Calu3 (cell line): ENCODE results near the gene DHCR24. TPM values are rescaled to one million over a fixed set of nuclear protein-coding genes. Genes with fewer than 3 reads are reported as not detected.

Source experiments
- BruUV-seq: library from RNA; stranded (reverse); fragments of 400-500 nt; replicated peaks from 2 replicates; lab custom pipeline; 2021; lab: Mats Ljungman, UMichigan
- CTCF ChIA-PET: fragments of 300-600 bp; sonication (Branson Sonifier 250); formaldehyde crosslinking; loops from one replicate; lab custom pipeline; 2022; ENCODE audit warnings: antibody characterized with exemption; lab: Charles Lee
- DNase-seq: peaks from one replicate; pipeline ENCODE4 v3.0.0; 2022
- H3K27ac Mint-ChIP-seq: one replicate; pipeline ENCODE4 v1.8.0; 2022; ENCODE audit warnings: mixed read lengths; ENCODE audit not compliant: unreplicated experiment
- H3K27me3 Mint-ChIP-seq: one replicate; pipeline ENCODE4 v1.8.0; 2022; ENCODE audit warnings: mixed read lengths; ENCODE audit not compliant: unreplicated experiment
- H3K36me3 Mint-ChIP-seq: one replicate; pipeline ENCODE4 v1.8.0; 2022; ENCODE audit warnings: mild to moderate bottlenecking, moderate library complexity, mixed read lengths; ENCODE audit not compliant: insufficient read depth, unreplicated experiment
- H3K4me1 Mint-ChIP-seq: one replicate; pipeline ENCODE4 v1.8.0; 2022; ENCODE audit warnings: mild to moderate bottlenecking, low read depth, mixed read lengths; ENCODE audit not compliant: unreplicated experiment
- H3K4me3 Mint-ChIP-seq: one replicate; pipeline ENCODE4 v1.8.0; 2022; ENCODE audit warnings: mild to moderate bottlenecking, low read depth, moderate library complexity, mixed read lengths; ENCODE audit not compliant: unreplicated experiment
- H3K9me3 Mint-ChIP-seq: one replicate; pipeline ENCODE4 v1.8.0; 2022; ENCODE audit warnings: low read depth, mixed read lengths; ENCODE audit not compliant: unreplicated experiment
- CTCF ChIP-seq: fragments of 200-600 bp; IDR thresholded peaks from one replicate; pipeline ENCODE4 v1.8.0; 2022; ENCODE audit warnings: antibody characterized with exemption; ENCODE audit not compliant: unreplicated experiment
- intact Hi-C: fragments of 100-400 bp; cut with micrococcal nuclease; formaldehyde crosslinking; loops from one replicate; pipeline ENCODE4 v1.10.0; 2022; ENCODE audit not compliant: unreplicated experiment
- total RNA-seq: library from RNA; stranded (reverse); gene quantifications from 2 replicates; pipeline ENCODE4 v1.2.3, GENCODE V29; 2022

The DHCR24 gene
- total RNA-seq, 1 experiment from 2014 or later = 469 TPM

- CTCF ChIA-PET = no interaction called here
- Mint-ChIP-seq H3K4me3 (no peak overlapping the region), H3K4me1 (no peaks in the 10 kb centered on the region), H3K36me3 (peaks cover 16% of the 10 kb centered on the region), H3K27me3 (no peaks in the 10 kb centered on the region), H3K9me3 (no peaks in the 10 kb centered on the region), H3K27ac (no peak overlapping the region)
- intact Hi-C loops = no loop called here
- no peak for TF ChIP-seq CTCF
- no TSS peak for BruUV-seq
- DNase-seq = no peak
Measured at GRCh38 chr1:54842206-54842915, 44.6 kb downstream of the DHCR24 start.

GRCh38 chr1:54839824-54840223, 47.2 kb downstream of the DHCR24 start:
- intact Hi-C loops = no loop called here
- Mint-ChIP-seq H3K36me3 (peaks cover 5% of the 10 kb centered on the region), H3K9me3 (no peaks in the 10 kb centered on the region), H3K4me3 (no peak overlapping the region), H3K27ac (no peak overlapping the region), H3K27me3 (peaks cover 14% of the 10 kb centered on the region), H3K4me1 (no peaks in the 10 kb centered on the region)
- CTCF ChIA-PET = no interaction called here
- DNase-seq = no peak
- BruUV-seq = no TSS peak
- no peak for TF ChIP-seq CTCF

- TF ChIP-seq CTCF = no peak
- Mint-ChIP-seq H3K9me3 (no peaks in the 10 kb centered on the region), H3K27me3 (peaks cover 14% of the 10 kb centered on the region), H3K27ac (peak overlapping the region; percentile 1), H3K4me3 (no peak overlapping the region), H3K4me1 (no peaks in the 10 kb centered on the region), H3K36me3 (peaks cover 5% of the 10 kb centered on the region)
- intact Hi-C loops = no loop called here
- no TSS peak for BruUV-seq
- CTCF ChIA-PET = interaction anchor here (0.6 kb wide), 2 partner anchors 57 to 498 kb away, joined by 3 read pairs; no protein-coding TSS in a partner anchor
- no peak for DNase-seq
Measured at GRCh38 chr1:54838565-54839180, 48.3 kb downstream of the DHCR24 start.

GRCh38 chr1:54837002-54837853, 49.8 kb downstream of the DHCR24 start:
- Mint-ChIP-seq H3K9me3 (no peaks in the 10 kb centered on the region), H3K27ac (no peak overlapping the region), H3K4me1 (no peaks in the 10 kb centered on the region), H3K4me3 (no peak overlapping the region), H3K36me3 (peaks cover 5% of the 10 kb centered on the region), H3K27me3 (peaks cover 14% of the 10 kb centered on the region)
- intact Hi-C loops = no loop called here
- CTCF ChIA-PET = no interaction called here
- no TSS peak for BruUV-seq
- no peak for TF ChIP-seq CTCF
- DNase-seq = no peak
